Mucosa of stomach (tissue), 1 donor: ENCODE measurements around the gene LRRC26.

Experiments
- H3K27me3 ChIP-seq: one replicate; pipeline ENCODE4 v1.7.0; 2013; ENCODE audit warnings: mild to moderate bottlenecking, low read length; ENCODE audit not compliant: control insufficient read depth, insufficient read depth
- H3K36me3 ChIP-seq: one replicate; pipeline ENCODE4 v1.7.0; 2013; ENCODE audit warnings: low read length; ENCODE audit not compliant: control insufficient read depth, insufficient read depth
- H3K4me1 ChIP-seq: one replicate; pipeline ENCODE4 v1.7.0; 2013; ENCODE audit warnings: mild to moderate bottlenecking, low read length; ENCODE audit not compliant: control insufficient read depth, insufficient read depth
- H3K4me3 ChIP-seq: one replicate; pipeline ENCODE4 v1.7.0; 2013; ENCODE audit warnings: low read length
- H3K9ac ChIP-seq: one replicate; pipeline ENCODE4 v1.7.0; 2013; ENCODE audit warnings: mild to moderate bottlenecking, low read length, moderate library complexity
- H3K9me3 ChIP-seq: one replicate; pipeline ENCODE4 v1.7.0; 2013; ENCODE audit warnings: mild to moderate bottlenecking, low read length, moderate library complexity; ENCODE audit not compliant: control insufficient read depth
- donor health status: Pancreatic carcinoma.

LRRC26 gene

DNA sequence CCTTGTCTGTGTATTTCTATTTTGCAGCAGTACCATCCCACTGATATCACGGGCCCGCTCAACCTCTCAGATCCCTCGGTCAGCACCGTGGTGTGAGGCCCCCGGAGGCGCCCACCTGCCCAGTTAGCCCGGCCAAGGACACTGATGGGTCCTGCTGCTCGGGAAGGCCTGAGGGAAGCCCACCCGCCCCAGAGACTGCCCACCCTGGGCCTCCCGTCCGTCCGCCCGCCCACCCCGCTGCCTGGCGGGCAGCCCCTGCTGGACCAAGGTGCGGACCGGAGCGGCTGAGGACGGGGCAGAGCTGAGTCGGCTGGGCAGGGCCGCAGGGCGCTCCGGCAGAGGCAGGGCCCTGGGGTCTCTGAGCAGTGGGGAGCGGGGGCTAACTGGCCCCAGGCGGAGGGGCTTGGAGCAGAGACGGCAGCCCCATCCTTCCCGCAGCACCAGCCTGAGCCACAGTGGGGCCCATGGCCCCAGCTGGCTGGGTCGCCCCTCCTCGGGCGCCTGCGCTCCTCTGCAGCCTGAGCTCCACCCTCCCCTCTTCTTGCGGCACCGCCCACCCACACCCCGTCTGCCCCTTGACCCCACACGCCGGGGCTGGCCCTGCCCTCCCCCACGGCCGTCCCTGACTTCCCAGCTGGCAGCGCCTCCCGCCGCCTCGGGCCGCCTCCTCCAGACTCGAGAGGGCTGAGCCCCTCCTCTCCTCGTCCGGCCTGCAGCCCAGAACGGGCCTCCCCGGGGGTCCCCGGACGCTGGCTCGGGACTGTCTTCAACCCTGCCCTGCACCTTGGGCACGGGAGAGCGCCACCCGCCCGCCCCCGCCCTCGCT is 1.9 kb downstream of the LRRC26 start:
- no peak overlapping the region for H3K4me3 ChIP-seq
- peaks cover 86% of the 10 kb centered on the region for H3K27me3 ChIP-seq
- no peaks in the 10 kb centered on the region for H3K36me3 ChIP-seq

GRCh38 chr9:137167277-137167746 is 2.5 kb downstream of the LRRC26 start:
- no peak overlapping the region for H3K9ac ChIP-seq
- H3K36me3 ChIP-seq: no peaks in the 10 kb centered on the region
- peaks cover 32% of the 10 kb centered on the region for H3K4me1 ChIP-seq
- H3K27me3 ChIP-seq: peaks cover 86% of the 10 kb centered on the region
- no peak overlapping the region for H3K4me3 ChIP-seq
- no peaks in the 10 kb centered on the region for H3K9me3 ChIP-seq

More for the DNA sequence above, 1.9 kb downstream of the LRRC26 start:
- H3K4me1 ChIP-seq: peaks cover 33% of the 10 kb centered on the region
- H3K9ac ChIP-seq: no peak overlapping the region
- no peaks in the 10 kb centered on the region for H3K9me3 ChIP-seq

GRCh38 chr9:137166380-137167229 is 3.2 kb downstream of the LRRC26 start:
- Histone ChIP-seq H3K27me3 (peaks cover 86% of the 10 kb centered on the region), H3K4me1 (peaks cover 31% of the 10 kb centered on the region)

DNA sequence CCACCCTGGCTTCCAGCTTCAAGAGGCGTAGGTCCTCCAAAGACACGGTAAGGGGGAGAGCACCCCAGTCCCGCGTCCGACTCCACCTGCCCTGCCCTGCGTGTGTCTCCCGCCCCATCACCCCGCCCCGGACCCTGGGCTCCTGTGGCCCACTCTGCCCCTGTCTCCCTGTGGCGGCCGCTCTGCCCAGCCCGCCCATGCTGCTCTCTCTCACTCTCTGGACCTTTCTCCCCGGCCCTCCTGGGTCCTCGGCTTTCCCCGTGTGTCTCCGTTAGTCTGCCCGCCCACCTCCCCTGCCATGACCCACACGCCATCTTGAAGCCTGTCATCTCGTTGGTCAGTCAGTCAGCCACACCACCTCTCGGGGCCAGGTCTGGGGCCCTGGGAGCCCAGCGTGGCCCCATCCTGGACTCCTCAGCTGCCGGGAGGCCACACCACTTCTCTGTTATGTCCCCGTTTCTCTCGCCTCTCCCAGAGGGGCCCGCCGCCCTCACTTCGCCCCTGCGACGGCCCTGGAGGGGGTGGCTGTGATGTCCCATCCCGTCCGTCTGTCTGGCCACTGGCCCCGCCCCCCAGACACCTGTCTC is 4.5 kb downstream of the LRRC26 start:
- Histone ChIP-seq H3K36me3 (no peaks in the 10 kb centered on the region), H3K4me3 (no peak overlapping the region), H3K9ac (no peak overlapping the region), H3K9me3 (no peaks in the 10 kb centered on the region), H3K4me1 (peaks cover 30% of the 10 kb centered on the region), H3K27me3 (peaks cover 84% of the 10 kb centered on the region)

More at GRCh38 chr9:137166380-137167229, 3.2 kb downstream of the LRRC26 start:
- Histone ChIP-seq H3K9ac (no peak overlapping the region), H3K36me3 (no peaks in the 10 kb centered on the region), H3K4me3 (no peak overlapping the region), H3K9me3 (no peaks in the 10 kb centered on the region)

GRCh38 chr9:137164370-137165249 is 5.2 kb downstream of the LRRC26 start:
- Histone ChIP-seq H3K4me1 (peaks cover 22% of the 10 kb centered on the region), H3K27me3 (peaks cover 85% of the 10 kb centered on the region), H3K9ac (no peak overlapping the region)

DNA sequence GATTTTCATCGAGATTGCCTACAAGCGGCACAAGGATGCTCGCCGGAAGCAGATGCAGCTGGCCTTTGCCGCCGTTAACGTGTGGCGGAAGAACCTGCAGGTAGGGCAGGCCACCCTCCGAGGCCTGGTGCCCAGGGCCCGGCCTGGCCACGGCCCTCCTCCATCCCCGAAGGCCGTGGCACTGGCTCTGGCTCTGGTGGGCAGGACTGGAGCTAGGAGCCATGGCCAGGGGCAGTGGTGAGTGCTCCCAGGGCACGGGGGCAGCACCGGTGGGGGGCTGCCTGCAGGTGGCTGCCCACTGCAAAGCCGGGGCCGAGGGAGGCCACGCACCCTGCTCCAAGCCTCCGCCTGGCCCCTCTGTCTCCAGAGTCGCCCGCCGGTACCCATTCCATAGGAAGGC is 6.0 kb downstream of the LRRC26 start:
- peaks cover 88% of the 10 kb centered on the region for H3K27me3 ChIP-seq
- no peak overlapping the region for H3K9ac ChIP-seq
- H3K36me3 ChIP-seq: no peaks in the 10 kb centered on the region
- H3K9me3 ChIP-seq: no peaks in the 10 kb centered on the region
- no peak overlapping the region for H3K4me3 ChIP-seq
- H3K4me1 ChIP-seq: peaks cover 15% of the 10 kb centered on the region

More at GRCh38 chr9:137164370-137165249, 5.2 kb downstream of the LRRC26 start:
- no peaks in the 10 kb centered on the region for H3K9me3 ChIP-seq
- H3K4me3 ChIP-seq: no peak overlapping the region
- H3K36me3 ChIP-seq: no peaks in the 10 kb centered on the region

GRCh38 chr9:137163365-137163715 is 6.5 kb downstream of the LRRC26 start:
- no peak overlapping the region for H3K4me3 ChIP-seq
- no peak overlapping the region for H3K9ac ChIP-seq
- H3K36me3 ChIP-seq: no peaks in the 10 kb centered on the region
- peaks cover 15% of the 10 kb centered on the region for H3K4me1 ChIP-seq
- H3K9me3 ChIP-seq: no peaks in the 10 kb centered on the region
- peaks cover 93% of the 10 kb centered on the region for H3K27me3 ChIP-seq

- Histone ChIP-seq H3K4me1 (peaks cover 11% of the 10 kb centered on the region), H3K9ac (no peak overlapping the region), H3K4me3 (no peak overlapping the region), H3K36me3 (no peaks in the 10 kb centered on the region), H3K9me3 (no peaks in the 10 kb centered on the region), H3K27me3 (peaks cover 94% of the 10 kb centered on the region)
Measured at GRCh38 chr9:137162505-137163364, 7.1 kb downstream of the LRRC26 start.

- H3K9me3 ChIP-seq: no peaks in the 10 kb centered on the region
- peaks cover 19% of the 10 kb centered on the region for H3K4me1 ChIP-seq
- H3K36me3 ChIP-seq: no peaks in the 10 kb centered on the region
- peaks cover 92% of the 10 kb centered on the region for H3K27me3 ChIP-seq
- H3K4me3 ChIP-seq: no peak overlapping the region
- no peak overlapping the region for H3K9ac ChIP-seq
Measured at GRCh38 chr9:137161558-137162486, 8.0 kb downstream of the LRRC26 start.
